GM18951 (cell line): ENCODE results near the gene TMEM212.
"Not testable (repeated sequence)": the region's sequence is repeated elsewhere in the genome, so short reads cannot be mapped to it uniquely, and the experiment has no call there.

ENCODE experiments used
- POLR2A ChIP-seq: IDR thresholded peaks from 4 replicates; pipeline ENCODE4 v1.6.1; 2011; ENCODE audit warnings: mild to moderate bottlenecking; ENCODE audit not compliant: insufficient read length, insufficient read depth; ENCODE audit errors: extremely low read depth
- in situ Hi-C: fragments of 300-500 bp; cut with MboI; formaldehyde crosslinking; loops from one replicate; pipeline ENCODE4 v1.12.0; 2022; ENCODE audit warnings: low sequenced_read_pairs, mixed read lengths, inconsistent platforms; ENCODE audit not compliant: unreplicated experiment

TMEM212 gene

GRCh38 chr3:171807806-171808205 lies 35.3 kb upstream of the TMEM212 start:
- in situ Hi-C loops = no loop called here
- TF ChIP-seq POLR2A = no peak

- in situ Hi-C loops = no loop called here
Observed at GRCh38 chr3:171809611-171809860, 33.6 kb upstream of the TMEM212 start.

GRCh38 chr3:171809861-171810628 lies 33.1 kb upstream of the TMEM212 start, which contains the start of gene PLD1:
PLD1 (minus strand) TSS chr3:171810483; CDS start chr3:171738051, 72,432 bp downstream.
- in situ Hi-C loops = no loop called here
- peak; percentile 71 for TF ChIP-seq POLR2A

More at GRCh38 chr3:171809611-171809860, 33.6 kb upstream of the TMEM212 start:
- TF ChIP-seq POLR2A = peak; percentile 61

GRCh38 chr3:171810629-171811294 lies 32.4 kb upstream of the TMEM212 start:
- in situ Hi-C loops = no loop called here
- no peak for TF ChIP-seq POLR2A

GRCh38 chr3:171811295-171811912 lies 31.7 kb upstream of the TMEM212 start:
- in situ Hi-C loops = no loop called here
- no peak for TF ChIP-seq POLR2A

GRCh38 chr3:171811913-171812335 lies 31.2 kb upstream of the TMEM212 start:
- no peak for TF ChIP-seq POLR2A
- in situ Hi-C loops = no loop called here

- no peak for TF ChIP-seq POLR2A
- in situ Hi-C loops = no loop called here
Observed at GRCh38 chr3:171812811-171813210, 30.3 kb upstream of the TMEM212 start.

- in situ Hi-C loops = no loop called here
- TF ChIP-seq POLR2A = no peak
Observed at GRCh38 chr3:171813278-171813896, 29.8 kb upstream of the TMEM212 start.

- in situ Hi-C loops = no loop called here
- no peak for TF ChIP-seq POLR2A
Observed at GRCh38 chr3:171813897-171814460, 29.2 kb upstream of the TMEM212 start.

GRCh38 chr3:171814662-171815061 lies 28.5 kb upstream of the TMEM212 start:
- in situ Hi-C loops = not testable (repeated sequence)

GRCh38 chr3:171815973-171816595 lies 27.1 kb upstream of the TMEM212 start:
- no peak for TF ChIP-seq POLR2A
- in situ Hi-C loops = no loop called here

- in situ Hi-C loops = no loop called here
- TF ChIP-seq POLR2A = no peak
Observed at GRCh38 chr3:171817074-171817800, 25.9 kb upstream of the TMEM212 start.

GRCh38 chr3:171821044-171821443 lies 22.1 kb upstream of the TMEM212 start:
- in situ Hi-C loops = no loop called here
- TF ChIP-seq POLR2A = no peak
